ENCODE results near the gene ANTXR2.

- TF ChIP-seq POLR2AphosphoS5 (IDR thresholded peaks at IDR 0.05; ENCODE audit: low read depth, low read length) (no peak), POLR2A (IDR thresholded peaks at IDR 0.05; ENCODE audit: low read depth, low read length) (no peak)
These were observed 191.6 kb downstream of the ANTXR2 start for GRCh38 chr4:79881407-79881806.

Measured in GM12892 (cell line).